Fibroblast of upper back skin (primary cell): ENCODE measurements around the gene GPC6.
A peak's percentile ranks its signal among the peaks of the same experiment; 100 is the strongest.

ENCODE experiments used
- DNase-seq: peaks from one replicate; pipeline ENCODE4 v3.0.0-alpha.2; 2013

The GPC6 gene

DNA sequence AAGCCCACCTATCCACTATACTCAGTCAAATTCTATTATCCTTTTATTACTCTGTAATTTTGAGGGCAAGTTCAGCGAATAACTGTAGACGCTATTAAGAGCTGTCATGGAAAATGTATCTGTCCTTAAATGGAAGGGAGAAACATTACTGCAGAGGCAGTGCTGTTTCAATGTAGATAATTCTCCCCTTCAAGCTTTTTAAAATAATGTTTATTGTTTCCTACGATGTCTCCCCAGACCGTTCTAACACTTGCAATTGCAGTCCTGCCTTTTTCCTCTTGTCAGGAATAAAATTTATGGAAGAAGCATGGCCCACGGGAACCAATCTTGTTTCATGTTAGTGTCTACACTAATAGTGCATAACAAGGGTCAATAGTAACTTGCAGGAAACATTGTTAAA, 159.5 kb downstream of the GPC6 start:
- DNase-seq: no peak

DNA sequence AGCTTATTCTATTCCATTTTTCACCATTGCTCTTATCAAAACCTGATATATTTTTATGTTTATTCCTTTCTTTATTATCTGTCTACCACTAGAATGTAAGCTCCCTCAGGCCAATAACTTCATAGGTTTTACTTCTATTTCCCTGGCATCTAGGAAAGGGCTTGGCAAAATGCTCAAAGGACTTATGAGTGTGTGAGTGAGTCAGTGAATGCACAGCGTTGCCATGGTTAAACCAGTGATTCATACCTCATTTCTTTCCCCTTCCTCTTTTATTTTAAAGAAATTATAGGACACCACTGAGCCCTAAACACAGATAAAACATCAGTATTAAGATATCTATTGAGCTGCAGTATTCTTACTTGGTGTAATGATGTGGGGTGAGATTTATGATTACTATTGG, 162.1 kb downstream of the GPC6 start:
- peak; percentile 60 for DNase-seq

DNA sequence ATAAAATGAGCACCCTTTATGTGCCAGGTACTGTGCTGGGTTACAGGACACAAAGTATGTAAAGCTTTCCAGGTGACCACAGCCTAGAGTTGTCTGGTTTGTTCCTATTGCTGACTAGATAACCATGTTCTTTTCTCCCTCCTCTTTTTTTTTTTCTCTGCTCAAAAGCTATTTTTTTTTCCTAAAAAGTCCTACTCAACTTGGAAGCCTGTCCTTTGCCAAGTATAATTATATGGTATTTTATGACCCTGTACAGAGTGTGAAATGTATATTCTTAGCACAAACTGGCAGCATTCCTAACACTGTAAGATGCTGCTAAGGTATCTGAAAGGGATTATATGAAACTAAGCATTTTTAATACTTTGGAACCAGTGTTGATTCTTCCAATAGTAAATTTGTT, 171.0 kb downstream of the GPC6 start:
- peak; percentile 13 for DNase-seq

- DNase-seq: peak; percentile 65
Observed at GRCh38 chr13:93398167-93399035, 171.8 kb downstream of the GPC6 start.

DNA sequence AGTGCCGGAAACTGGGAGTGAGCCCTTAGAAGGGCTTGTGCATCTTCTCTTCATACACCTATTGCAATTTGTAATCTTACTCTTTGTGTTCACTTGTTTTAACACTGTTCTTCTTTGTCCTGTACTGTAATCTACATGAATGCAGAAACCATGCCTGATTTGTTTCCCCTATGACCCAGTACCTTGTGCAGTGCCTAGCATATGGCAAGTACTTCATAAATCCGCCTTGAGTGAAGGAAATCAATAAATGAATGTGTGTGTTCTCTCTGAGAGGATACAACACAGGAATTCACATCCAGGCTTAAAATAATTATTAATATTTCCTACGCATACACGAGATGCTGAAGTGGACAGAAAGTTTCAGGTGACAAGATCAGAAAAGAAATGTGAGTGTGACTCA, 172.6 kb downstream of the GPC6 start:
- DNase-seq: no peak

DNA sequence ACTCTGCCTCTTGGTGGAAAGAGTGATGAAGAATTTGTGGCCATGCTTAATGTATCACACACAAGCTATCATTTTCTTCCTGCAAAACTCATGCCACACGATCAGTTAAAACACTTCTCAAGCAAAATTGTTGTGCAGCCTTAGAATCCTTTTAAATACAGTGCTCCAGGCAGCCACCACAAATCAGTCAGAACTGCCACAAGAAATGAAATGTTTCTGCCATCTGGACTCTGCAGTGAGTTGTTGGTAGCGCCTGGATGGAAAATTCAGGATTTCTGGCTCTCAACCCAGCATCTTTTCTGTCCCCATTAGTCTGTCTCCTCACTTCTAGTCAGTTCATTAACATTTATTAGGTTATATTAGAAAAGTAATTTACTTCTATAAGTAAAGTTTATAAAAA, 179.5 kb downstream of the GPC6 start:
- no peak for DNase-seq

GRCh38 chr13:93407551-93407950, 180.9 kb downstream of the GPC6 start:
- no peak for DNase-seq

GRCh38 chr13:93409001-93409400, 182.4 kb downstream of the GPC6 start:
- DNase-seq: no peak

GRCh38 chr13:93409816-93410215, 183.2 kb downstream of the GPC6 start:
- DNase-seq: no peak

DNA sequence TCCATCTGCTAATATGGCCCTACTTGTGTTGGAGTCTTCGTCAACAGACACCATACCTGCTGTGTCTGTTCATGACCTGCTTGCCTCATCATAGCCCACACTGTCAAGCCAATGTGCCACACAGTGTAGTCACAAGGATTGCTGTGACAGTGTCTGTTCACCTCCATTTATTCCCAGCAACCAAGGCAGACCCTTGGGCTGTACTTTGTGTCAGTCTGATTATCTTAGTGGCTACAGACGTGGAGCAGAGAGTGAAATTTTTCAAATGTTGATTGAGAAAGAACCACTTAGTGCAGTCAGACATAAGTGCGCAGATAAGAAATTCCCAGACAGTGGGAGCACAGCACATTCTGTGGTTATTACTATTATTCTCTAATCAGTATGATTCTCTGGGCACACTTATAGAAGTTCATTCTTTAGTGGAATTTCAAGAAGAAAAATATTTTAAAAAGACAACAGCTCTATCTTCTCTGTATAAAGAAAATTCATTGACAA, 184.6 kb downstream of the GPC6 start:
- DNase-seq: no peak

DNA sequence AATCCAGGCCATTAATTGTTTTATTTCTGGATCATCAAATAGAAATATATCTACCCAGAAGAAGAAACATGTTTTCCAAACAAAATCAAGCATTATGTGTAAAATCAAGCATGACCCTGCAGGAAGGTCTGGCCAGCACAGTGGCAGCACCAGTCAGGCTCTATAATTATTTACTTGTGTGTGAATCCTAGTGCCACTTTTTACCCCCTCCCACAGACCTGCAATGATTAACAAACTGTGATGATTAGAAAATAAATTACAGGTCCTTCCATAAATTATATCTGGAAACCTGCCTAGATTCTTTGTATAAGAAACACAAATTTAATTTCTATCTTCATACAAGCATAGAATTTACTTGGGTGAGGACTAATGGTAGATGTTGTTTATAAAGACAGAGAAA, 186.1 kb downstream of the GPC6 start:
- DNase-seq: no peak

DNA sequence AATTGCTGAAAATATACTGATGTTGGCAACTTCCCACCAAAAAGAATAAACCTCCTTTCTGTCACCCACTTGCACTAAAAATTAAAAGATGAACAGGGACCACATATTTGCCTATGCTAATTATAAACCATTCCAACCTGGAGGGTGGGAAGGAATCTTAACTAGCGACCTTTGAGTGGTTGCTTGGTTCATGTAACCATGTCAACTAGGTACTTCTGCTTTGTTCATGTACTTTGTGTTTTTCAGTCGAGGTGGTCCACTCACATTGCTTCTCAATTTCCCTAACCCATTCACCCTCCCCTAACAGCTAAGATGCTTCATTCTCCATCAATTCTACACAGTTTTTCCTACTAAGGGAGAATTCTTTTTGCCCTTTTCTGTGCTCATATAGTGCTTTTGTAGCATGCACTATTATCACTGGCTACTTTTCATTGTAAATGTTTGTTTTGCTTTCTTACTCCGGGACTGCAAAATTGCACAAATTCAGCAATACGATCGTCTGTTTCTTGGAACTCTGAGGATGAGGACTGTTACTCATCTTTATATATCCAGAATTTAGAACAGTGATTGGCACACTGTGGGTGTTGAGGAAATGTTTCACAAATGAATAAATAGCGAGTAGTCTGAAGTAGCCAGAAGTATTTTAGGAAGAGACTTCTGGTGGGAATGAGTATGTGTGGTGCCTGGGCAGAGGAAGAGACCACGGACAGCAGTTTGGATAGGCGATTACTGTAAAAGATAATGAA, 187.5 kb downstream of the GPC6 start:
- DNase-seq: no peak

DNA sequence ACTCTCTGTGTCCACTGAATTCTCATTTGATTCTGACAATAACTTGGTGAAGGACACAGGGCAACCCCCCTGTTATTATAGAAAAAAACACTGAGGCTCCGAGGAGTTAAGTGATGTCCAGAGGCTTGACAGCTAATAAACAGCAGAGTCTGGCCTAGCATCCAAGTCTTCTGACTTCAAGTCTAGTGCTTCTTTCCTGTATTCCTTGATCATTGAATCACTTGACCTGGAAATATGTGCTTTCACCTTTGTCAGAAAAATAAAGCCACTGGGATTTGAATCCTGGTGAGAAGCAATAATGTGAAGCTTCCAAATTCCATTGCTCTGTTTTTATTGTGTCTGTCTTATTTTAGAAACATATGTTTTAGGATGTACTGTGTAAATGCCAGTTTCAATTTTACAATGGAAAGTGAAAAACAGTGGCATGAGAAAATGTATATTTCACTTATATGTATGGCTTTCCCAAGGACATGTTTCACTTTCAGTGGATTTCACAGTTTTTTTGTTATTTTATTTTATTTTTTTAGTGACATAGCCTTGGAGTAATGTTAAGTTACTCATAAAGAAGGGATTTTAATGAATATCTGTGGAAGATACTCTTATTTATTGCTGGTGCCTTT, 190.2 kb downstream of the GPC6 start:
- peak; percentile 43 for DNase-seq

GRCh38 chr13:93418398-93418797, 191.8 kb downstream of the GPC6 start:
- no peak for DNase-seq

GRCh38 chr13:93420206-93420605, 193.6 kb downstream of the GPC6 start:
- DNase-seq: no peak

DNA sequence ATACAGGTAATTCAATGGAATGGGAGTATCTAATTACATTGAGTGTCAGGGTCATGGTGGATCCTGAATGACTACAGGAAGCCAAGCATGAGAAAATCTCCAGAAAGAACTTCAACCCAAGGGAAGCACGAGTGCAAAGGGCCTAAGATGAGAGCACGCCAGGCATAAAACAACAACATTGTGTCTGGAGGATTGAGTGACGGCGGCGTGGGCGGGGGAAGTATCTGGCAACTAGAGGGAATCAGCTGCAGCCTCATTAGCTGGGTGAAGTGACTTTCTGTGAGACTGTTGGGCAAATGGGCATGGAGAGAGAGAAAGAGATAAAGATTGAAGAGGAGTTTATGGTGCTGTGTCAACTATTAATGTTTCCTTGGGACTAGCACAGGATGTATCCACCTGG, 194.3 kb downstream of the GPC6 start:
- no peak for DNase-seq

GRCh38 chr13:93422980-93423543, 196.5 kb downstream of the GPC6 start:
- no peak for DNase-seq

GRCh38 chr13:93425411-93425810, 198.8 kb downstream of the GPC6 start:
- no peak for DNase-seq

DNA sequence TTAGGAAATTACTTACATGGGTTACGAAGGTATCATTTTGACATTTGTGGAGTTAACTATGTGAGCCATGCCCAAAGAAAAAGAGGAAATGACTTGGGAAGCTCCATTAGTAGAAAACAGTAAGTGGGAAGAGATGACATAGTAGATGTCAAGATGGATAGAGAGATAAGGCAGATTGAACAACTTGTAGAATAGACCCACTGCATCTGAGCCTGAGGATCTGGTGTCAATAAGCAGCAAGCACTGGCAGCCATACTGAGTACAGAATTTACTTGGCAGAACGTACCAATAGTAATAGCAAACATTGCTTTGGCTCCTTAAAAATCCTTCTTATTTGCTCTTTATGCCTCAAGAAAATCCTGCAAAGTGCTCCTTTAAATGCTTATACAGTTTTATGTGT, 203.8 kb downstream of the GPC6 start:
- DNase-seq: no peak

DNA sequence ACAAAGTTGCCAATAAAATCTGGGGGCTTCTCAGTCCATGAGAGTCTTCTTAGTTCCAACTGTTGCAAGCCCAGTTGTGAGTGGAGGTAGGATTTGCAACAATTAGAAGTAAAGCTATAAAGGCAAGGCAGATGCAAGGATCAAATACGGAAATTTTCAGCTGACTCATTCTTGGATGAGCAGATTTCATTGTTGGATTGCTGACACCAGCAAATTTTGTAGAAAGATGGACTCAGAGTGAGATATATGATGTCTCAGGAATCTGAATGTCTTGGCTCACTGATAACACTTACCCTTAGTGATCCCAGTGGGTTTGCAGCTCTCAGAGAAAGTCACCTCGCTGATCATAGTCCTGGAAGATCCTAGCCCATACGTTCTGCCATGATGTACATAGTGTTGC, 209.0 kb downstream of the GPC6 start:
- DNase-seq: no peak

DNA sequence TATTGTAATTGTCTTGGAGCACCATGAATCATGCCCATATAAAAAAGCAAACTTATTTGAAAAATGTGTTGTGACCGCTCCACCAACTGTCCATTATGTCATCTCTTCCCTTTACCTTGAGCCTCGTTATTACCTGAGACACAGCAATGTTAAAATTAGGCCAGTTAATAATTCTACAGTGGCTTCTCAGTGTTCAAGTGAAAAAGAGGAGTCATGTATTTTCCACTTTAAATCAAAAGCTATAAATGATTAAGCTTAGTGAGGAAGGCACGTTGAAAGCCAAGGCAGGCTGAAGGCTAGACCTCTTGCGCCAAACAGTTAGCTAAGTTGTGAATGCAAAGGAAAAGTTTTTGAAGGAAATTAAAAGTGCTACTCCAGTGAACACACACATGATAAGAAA, 210.5 kb downstream of the GPC6 start:
- DNase-seq: no peak

DNA sequence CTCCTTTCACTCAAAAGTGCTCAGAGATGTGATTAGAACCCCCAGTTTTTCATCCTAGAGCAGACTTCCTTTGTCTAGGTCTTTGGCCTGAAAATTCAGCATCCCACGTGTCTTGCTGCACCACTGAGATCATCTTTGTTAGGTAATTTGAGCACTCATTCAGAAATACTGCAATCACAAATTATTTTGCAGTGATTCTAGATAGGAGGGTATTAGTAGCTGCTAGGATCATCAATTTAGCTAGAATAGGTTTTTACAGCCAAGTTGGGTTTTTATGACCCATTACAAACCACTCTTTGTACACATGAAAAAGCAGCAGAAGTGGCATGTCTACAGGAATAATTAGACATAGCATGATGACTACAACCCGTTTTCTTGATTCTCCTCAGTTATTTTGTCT, 219.6 kb downstream of the GPC6 start:
- DNase-seq: no peak

- peak; percentile 48 for DNase-seq
Observed at GRCh38 chr13:93450191-93450621, 223.6 kb downstream of the GPC6 start.
